ENCODE results near the gene MFAP3L. TPM values are rescaled to one million over a fixed set of nuclear protein-coding genes. Genes with fewer than 3 reads are reported as not detected.

MFAP3L gene
- total and polyA plus RNA-seq, 4 donors = 0.87 to 5.3 (median 2.4) TPM

DNA sequence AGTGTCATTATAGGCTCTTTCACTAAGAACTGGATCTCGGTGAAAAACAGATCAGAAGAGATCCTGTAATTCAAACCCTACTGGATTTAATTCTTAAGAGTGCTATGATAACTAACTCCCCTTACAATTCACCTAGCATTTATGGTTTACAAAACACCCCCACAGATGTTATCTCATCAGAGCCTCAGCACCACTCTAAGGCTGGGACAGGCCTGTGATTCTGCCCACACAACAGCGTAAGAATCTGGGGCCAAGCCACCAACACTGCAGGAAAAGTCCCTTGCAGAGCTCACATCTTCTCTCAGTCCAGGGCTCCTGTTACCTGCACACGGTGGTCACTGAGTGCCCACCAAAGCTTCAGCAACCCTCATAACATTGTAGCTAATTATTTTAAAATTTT lies 8.9 kb downstream of the MFAP3L start:
- Histone ChIP-seq H3K4me3 (no peak overlapping the region), H3K27me3 (ENCODE audit: control insufficient read depth in 3 of 3, insufficient read depth in 3 of 3, low read length in 2 of 3) (no peaks in the 10 kb centered on the region), H3K9me3 (ENCODE audit: control insufficient read depth in 4 of 4, insufficient read depth in 3 of 4, low read length in 3 of 4) (no peaks in the 10 kb centered on the region), H3K9ac (ENCODE audit: insufficient read depth in 1 of 2, low read length in 2 of 2) (no peak overlapping the region), H3K4me1 (ENCODE audit: control insufficient read depth in 5 of 5, insufficient read depth in 5 of 5, low read length in 5 of 5) (peaks cover 0 to 7% (median 0%) of the 10 kb centered on the region in 5 donors), H3K36me3 (ENCODE audit: control insufficient read depth in 4 of 4, insufficient read depth in 4 of 4, low read length in 4 of 4) (no peaks in the 10 kb centered on the region), H3K27ac (ENCODE audit: low read depth in 1 of 2, low read length in 1 of 2) (no peak overlapping the region)
- TF ChIP-seq CTCF (IDR thresholded peaks at IDR 0.05; ENCODE audit: control extremely low read depth, extremely low read depth) = no peak
- no peak for DNase-seq
- 69 to 90% methylated on average over 3 of the region's 3 CpGs for WGBS, 2 donors
- ATAC-seq (ENCODE audit: insufficient read depth, low FRiP score) = no peak

- H3K4me3 ChIP-seq = no peak overlapping the region
- 90 to 91% methylated on average over 4 of the region's 4 CpGs for WGBS, 2 donors
- ATAC-seq (ENCODE audit: insufficient read depth, low FRiP score) = no peak
These were observed 10.9 kb downstream of the MFAP3L start for GRCh38 chr4:170015285-170015684.

DNA sequence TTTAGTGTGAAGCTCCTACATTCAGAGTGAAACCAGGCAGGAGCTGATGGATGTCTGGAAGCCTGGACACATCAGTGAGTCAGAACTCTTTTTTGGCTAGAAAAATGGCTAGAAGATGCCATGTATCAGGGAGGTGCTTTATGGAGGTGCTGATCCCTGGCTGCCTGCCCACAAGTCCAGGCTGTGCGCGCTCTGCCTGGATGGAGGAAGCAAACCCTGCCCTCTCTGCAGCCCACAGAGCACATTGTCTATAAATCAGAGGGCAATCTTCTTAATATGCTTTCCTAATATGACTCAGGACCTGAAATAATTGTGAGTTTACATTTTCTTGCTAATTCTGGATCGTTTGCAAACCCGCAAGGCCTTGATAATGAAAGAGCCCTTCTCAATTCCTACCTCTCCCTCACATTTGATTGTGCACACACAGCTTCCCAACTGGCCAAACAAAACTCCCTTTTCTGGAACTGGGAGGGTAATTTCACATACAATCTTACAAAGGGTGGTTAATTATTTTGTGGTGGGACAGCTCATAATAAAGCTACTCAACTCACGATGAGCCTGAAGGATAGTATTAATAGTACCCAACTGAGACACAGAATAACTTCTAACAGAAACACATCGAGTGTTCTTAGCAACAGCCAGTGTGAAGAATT lies 11.7 kb downstream of the MFAP3L start:
- H3K36me3 ChIP-seq (ENCODE audit: control insufficient read depth in 4 of 4, insufficient read depth in 4 of 4, low read length in 4 of 4) = no peaks in the 10 kb centered on the region
- H3K4me3 ChIP-seq = no peak overlapping the region
- DNase-seq (no peak), ATAC-seq (ENCODE audit: insufficient read depth, low FRiP score) (peak; percentile 20)
- no peak overlapping the region for H3K9ac ChIP-seq (ENCODE audit: insufficient read depth in 1 of 2, low read length in 2 of 2)
- peaks cover 0 to 7% (median 0%) of the 10 kb centered on the region in 5 donors for H3K4me1 ChIP-seq (ENCODE audit: control insufficient read depth in 5 of 5, insufficient read depth in 5 of 5, low read length in 5 of 5)
- no peak for TF ChIP-seq CTCF (IDR thresholded peaks at IDR 0.05; ENCODE audit: control extremely low read depth, extremely low read depth)
- no peak overlapping the region for H3K27ac ChIP-seq (ENCODE audit: low read depth in 1 of 2, low read length in 1 of 2)
- H3K27me3 ChIP-seq (ENCODE audit: control insufficient read depth in 3 of 3, insufficient read depth in 3 of 3, low read length in 2 of 3) = no peaks in the 10 kb centered on the region
- no peaks in the 10 kb centered on the region for H3K9me3 ChIP-seq (ENCODE audit: control insufficient read depth in 4 of 4, insufficient read depth in 3 of 4, low read length in 3 of 4)
- WGBS, 2 donors = 70 to 71% methylated on average over 6 of the region's 6 CpGs

More at GRCh38 chr4:170015285-170015684, 10.9 kb downstream of the MFAP3L start:
- peaks cover 0 to 7% (median 0%) of the 10 kb centered on the region in 5 donors for H3K4me1 ChIP-seq (ENCODE audit: control insufficient read depth in 5 of 5, insufficient read depth in 5 of 5, low read length in 5 of 5)
- H3K9ac ChIP-seq (ENCODE audit: insufficient read depth in 1 of 2, low read length in 2 of 2) = no peak overlapping the region
- H3K36me3 ChIP-seq (ENCODE audit: control insufficient read depth in 4 of 4, insufficient read depth in 4 of 4, low read length in 4 of 4) = no peaks in the 10 kb centered on the region
- no peak overlapping the region for H3K27ac ChIP-seq (ENCODE audit: low read depth in 1 of 2, low read length in 1 of 2)
- TF ChIP-seq CTCF (IDR thresholded peaks at IDR 0.05; ENCODE audit: control extremely low read depth, extremely low read depth) = no peak
- no peaks in the 10 kb centered on the region for H3K9me3 ChIP-seq (ENCODE audit: control insufficient read depth in 4 of 4, insufficient read depth in 3 of 4, low read length in 3 of 4)
- peak; percentile 57 to 87 (median 67) for DNase-seq
- H3K27me3 ChIP-seq (ENCODE audit: control insufficient read depth in 3 of 3, insufficient read depth in 3 of 3, low read length in 2 of 3) = no peaks in the 10 kb centered on the region

DNA sequence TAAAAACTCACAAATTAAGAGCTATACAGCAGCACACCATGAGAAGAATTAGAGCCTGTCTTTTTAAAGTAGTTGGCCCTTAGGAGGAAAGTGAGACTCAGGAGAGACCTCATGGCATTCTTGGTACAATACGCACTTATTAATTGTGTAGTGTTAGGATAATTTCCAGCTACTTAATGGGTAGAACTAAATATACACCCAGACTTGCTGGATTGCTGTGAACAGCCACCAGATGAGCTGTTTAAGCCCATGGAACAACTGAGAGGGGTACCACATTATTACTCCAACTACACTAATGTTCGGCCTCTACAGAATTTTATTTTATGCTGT lies 13.6 kb downstream of the MFAP3L start:
- Histone ChIP-seq H3K4me3 (no peak overlapping the region), H3K4me1 (ENCODE audit: control insufficient read depth in 5 of 5, insufficient read depth in 5 of 5, low read length in 5 of 5) (peaks cover 0 to 7% (median 0%) of the 10 kb centered on the region in 5 donors), H3K27me3 (ENCODE audit: control insufficient read depth in 3 of 3, insufficient read depth in 3 of 3, low read length in 2 of 3) (no peaks in the 10 kb centered on the region), H3K9ac (ENCODE audit: insufficient read depth in 1 of 2, low read length in 2 of 2) (no peak overlapping the region), H3K36me3 (ENCODE audit: control insufficient read depth in 4 of 4, insufficient read depth in 4 of 4, low read length in 4 of 4) (no peaks in the 10 kb centered on the region), H3K9me3 (ENCODE audit: control insufficient read depth in 4 of 4, insufficient read depth in 3 of 4, low read length in 3 of 4) (no peaks in the 10 kb centered on the region), H3K27ac (ENCODE audit: low read depth in 1 of 2, low read length in 1 of 2) (no peak overlapping the region)
- ATAC-seq (ENCODE audit: insufficient read depth, low FRiP score) (no peak), DNase-seq (no peak)
- no peak for TF ChIP-seq CTCF (IDR thresholded peaks at IDR 0.05; ENCODE audit: control extremely low read depth, extremely low read depth)
- WGBS, 2 donors = 87 to 93% methylated on average over 2 of the region's 2 CpGs

Measured in lung (tissue), 12 donors.